Keratinocyte (primary cell): Measurements from ENCODE around the gene SPTBN1.

Experiments used
- EZH2 ChIP-seq: IDR thresholded peaks from one replicate; pipeline ENCODE4 v1.6.1; 2012; ENCODE audit warnings: inconsistent platforms, mild to moderate bottlenecking, low read length, moderate library complexity
- TF ChIP-seq, protein P1 (sequence below), 3 experiments: IDR thresholded peaks in 1 of 3; conservative IDR thresholded peaks in 1 of 3; optimal IDR thresholded peaks in 1 of 3; 2 replicates in 2 of 3; 3 replicates in 1 of 3; pipeline versions ENCODE3 to v1.5.1; 2011; ENCODE audit warnings: low read length in 3 of 3, mild to moderate bottlenecking in 3 of 3, moderate library complexity in 2 of 3, control low read depth in 1 of 3, inconsistent platforms in 1 of 3; ENCODE audit not compliant: insufficient read depth in 2 of 3; ENCODE audit errors: extremely low read depth in 1 of 3

GRCh38 chr2:54434711-54435110 lies 21.4 kb upstream of the SPTBN1 start:
- TF ChIP-seq, protein P1, sequence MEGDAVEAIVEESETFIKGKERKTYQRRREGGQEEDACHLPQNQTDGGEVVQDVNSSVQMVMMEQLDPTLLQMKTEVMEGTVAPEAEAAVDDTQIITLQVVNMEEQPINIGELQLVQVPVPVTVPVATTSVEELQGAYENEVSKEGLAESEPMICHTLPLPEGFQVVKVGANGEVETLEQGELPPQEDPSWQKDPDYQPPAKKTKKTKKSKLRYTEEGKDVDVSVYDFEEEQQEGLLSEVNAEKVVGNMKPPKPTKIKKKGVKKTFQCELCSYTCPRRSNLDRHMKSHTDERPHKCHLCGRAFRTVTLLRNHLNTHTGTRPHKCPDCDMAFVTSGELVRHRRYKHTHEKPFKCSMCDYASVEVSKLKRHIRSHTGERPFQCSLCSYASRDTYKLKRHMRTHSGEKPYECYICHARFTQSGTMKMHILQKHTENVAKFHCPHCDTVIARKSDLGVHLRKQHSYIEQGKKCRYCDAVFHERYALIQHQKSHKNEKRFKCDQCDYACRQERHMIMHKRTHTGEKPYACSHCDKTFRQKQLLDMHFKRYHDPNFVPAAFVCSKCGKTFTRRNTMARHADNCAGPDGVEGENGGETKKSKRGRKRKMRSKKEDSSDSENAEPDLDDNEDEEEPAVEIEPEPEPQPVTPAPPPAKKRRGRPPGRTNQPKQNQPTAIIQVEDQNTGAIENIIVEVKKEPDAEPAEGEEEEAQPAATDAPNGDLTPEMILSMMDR (optimal IDR thresholded peaks at IDR 0.05 in 1 of 3, IDR thresholded peaks at IDR 0.05 in 1 of 3, conservative IDR thresholded peaks at IDR 0.05 in 1 of 3; ENCODE audit: extremely low read depth in 1 of 3, insufficient read depth in 2 of 3, low read length in 3 of 3), result no peak
- no peak for TF ChIP-seq EZH2
